IPS DF 4.7 (cell line): ENCODE results near the gene HOXA1.
"Not testable (repeated sequence)": the region's sequence is repeated elsewhere in the genome, so short reads cannot be mapped to it uniquely, and the experiment has no call there.

ENCODE experiments used
- DNase-seq: peaks from one replicate; pipeline ENCODE4 v3.0.0-alpha.2; 2013; ENCODE audit warnings: low spot score; ENCODE audit errors: extremely low read depth

Gene HOXA1

GRCh38 chr7:27048438-27048837 lies 47.4 kb downstream of the HOXA1 start:
- DNase-seq = no peak

- DNase-seq = no peak
Measured at GRCh38 chr7:27046854-27047549, 48.8 kb downstream of the HOXA1 start.

- not testable (repeated sequence) for DNase-seq
Measured at GRCh38 chr7:27045972-27046371, 49.8 kb downstream of the HOXA1 start.

GRCh38 chr7:27045066-27045465 lies 50.7 kb downstream of the HOXA1 start:
- not testable (repeated sequence) for DNase-seq
